ENCODE results near the gene FGF12. TPM values are rescaled to one million over a fixed set of nuclear protein-coding genes. Genes with fewer than 3 reads are reported as not detected.

FGF12 gene
- total RNA-seq, 2 donors from 2014 or later, result 1.5 TPM; not detected in 1

DNA sequence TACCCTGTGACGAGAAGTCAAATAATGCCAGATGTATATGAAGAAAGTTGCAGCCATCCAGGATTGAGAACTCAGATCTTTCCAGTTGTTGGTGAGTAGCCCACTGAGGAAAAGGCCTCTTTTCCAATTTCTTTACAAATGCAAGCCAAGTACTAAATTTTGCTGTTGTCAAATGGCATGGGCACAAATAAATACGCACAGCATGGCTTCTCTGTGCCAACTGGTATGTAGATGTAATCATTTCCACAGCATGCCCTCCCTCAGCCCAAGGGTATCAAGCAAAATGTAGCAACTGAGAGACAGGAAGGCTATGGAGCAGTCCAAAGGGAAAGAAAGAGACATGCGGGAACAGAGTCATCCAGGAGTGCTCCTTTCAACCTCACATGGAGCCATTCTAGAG, 105.4 kb downstream of the FGF12 start:
- Histone ChIP-seq H3K4me1 (ENCODE audit: control insufficient read depth in 1 of 2, low read depth in 2 of 2) (no peaks in the 10 kb centered on the region), H3K36me3 (no peaks in the 10 kb centered on the region), H3K4me3 (no peak overlapping the region), H3K27ac (no peak overlapping the region), H3K9me3 (no peaks in the 10 kb centered on the region), H3K27me3 (replicated peaks; ENCODE audit: insufficient read depth) (no peaks in the 10 kb centered on the region)
- no peak for DNase-seq (ENCODE audit: low spot score)
- TF ChIP-seq, protein P1, sequence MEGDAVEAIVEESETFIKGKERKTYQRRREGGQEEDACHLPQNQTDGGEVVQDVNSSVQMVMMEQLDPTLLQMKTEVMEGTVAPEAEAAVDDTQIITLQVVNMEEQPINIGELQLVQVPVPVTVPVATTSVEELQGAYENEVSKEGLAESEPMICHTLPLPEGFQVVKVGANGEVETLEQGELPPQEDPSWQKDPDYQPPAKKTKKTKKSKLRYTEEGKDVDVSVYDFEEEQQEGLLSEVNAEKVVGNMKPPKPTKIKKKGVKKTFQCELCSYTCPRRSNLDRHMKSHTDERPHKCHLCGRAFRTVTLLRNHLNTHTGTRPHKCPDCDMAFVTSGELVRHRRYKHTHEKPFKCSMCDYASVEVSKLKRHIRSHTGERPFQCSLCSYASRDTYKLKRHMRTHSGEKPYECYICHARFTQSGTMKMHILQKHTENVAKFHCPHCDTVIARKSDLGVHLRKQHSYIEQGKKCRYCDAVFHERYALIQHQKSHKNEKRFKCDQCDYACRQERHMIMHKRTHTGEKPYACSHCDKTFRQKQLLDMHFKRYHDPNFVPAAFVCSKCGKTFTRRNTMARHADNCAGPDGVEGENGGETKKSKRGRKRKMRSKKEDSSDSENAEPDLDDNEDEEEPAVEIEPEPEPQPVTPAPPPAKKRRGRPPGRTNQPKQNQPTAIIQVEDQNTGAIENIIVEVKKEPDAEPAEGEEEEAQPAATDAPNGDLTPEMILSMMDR (IDR thresholded peaks at IDR 0.05), result no peak
- no peak for ATAC-seq (ENCODE audit: insufficient number of reproducible peaks, low FRiP score, low read depth)

DNA sequence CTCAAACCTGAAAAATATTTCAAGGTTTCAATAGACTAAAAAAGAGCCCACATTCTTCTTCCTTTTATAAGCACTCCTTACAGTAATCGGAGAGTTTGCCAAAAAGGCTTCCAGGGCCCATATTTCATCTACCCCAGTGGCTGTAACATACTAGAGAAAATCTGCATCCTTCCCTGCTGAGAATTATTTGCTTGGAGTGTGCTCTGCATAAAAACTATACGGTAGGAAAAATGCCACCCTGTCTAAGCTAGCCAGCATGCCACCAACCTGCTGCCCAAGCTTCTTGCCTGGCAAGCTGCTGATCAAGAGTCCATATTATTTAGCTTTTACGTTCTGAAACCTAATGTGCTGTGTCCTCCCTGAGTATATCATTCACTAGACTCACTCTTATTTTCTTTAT, 107.1 kb downstream of the FGF12 start:
- H3K4me1 ChIP-seq (ENCODE audit: control insufficient read depth in 1 of 2, low read depth in 2 of 2), result no peaks in the 10 kb centered on the region
- ATAC-seq (ENCODE audit: insufficient number of reproducible peaks, low FRiP score, low read depth), result no peak
- no peaks in the 10 kb centered on the region for H3K27me3 ChIP-seq (replicated peaks; ENCODE audit: insufficient read depth)

DNA sequence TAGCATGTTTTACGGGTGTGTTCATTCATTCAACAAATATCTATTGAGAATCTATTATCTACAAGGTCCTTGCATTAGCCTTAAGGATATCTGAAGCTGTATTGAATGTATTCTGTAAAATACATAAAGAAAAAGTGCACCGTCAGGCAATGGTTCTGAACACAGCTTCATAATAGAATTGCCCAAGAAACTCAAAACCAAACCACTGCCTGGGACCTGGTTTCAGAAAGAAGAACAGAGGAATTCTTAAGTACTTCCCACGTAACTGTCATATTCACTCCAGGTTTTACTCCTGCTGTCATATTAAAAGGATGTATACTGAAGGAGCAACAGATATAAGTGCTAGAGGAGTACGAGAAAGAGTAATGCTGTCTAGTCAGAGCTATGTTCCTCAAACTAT, 115.9 kb downstream of the FGF12 start:
- Histone ChIP-seq H3K4me1 (ENCODE audit: control insufficient read depth in 1 of 2, low read depth in 2 of 2) (peaks cover 0 to 8% of the 10 kb centered on the region in 2 donors), H3K36me3 (no peaks in the 10 kb centered on the region), H3K9me3 (no peaks in the 10 kb centered on the region), H3K4me3 (no peak overlapping the region), H3K27ac (no peak overlapping the region), H3K27me3 (replicated peaks; ENCODE audit: insufficient read depth) (no peaks in the 10 kb centered on the region)
- no peak for ATAC-seq (ENCODE audit: insufficient number of reproducible peaks, low FRiP score, low read depth)
- no peak for DNase-seq (ENCODE audit: low spot score)
- TF ChIP-seq, protein P1 (IDR thresholded peaks at IDR 0.05), result no peak

More for the DNA sequence above, 107.1 kb downstream of the FGF12 start:
- TF ChIP-seq, protein P1 (IDR thresholded peaks at IDR 0.05), result no peak
- H3K36me3 ChIP-seq, result no peaks in the 10 kb centered on the region
- H3K4me3 ChIP-seq, result no peak overlapping the region
- DNase-seq (ENCODE audit: low spot score), result no peak
- no peak overlapping the region for H3K27ac ChIP-seq
- H3K9me3 ChIP-seq, result no peaks in the 10 kb centered on the region

DNA sequence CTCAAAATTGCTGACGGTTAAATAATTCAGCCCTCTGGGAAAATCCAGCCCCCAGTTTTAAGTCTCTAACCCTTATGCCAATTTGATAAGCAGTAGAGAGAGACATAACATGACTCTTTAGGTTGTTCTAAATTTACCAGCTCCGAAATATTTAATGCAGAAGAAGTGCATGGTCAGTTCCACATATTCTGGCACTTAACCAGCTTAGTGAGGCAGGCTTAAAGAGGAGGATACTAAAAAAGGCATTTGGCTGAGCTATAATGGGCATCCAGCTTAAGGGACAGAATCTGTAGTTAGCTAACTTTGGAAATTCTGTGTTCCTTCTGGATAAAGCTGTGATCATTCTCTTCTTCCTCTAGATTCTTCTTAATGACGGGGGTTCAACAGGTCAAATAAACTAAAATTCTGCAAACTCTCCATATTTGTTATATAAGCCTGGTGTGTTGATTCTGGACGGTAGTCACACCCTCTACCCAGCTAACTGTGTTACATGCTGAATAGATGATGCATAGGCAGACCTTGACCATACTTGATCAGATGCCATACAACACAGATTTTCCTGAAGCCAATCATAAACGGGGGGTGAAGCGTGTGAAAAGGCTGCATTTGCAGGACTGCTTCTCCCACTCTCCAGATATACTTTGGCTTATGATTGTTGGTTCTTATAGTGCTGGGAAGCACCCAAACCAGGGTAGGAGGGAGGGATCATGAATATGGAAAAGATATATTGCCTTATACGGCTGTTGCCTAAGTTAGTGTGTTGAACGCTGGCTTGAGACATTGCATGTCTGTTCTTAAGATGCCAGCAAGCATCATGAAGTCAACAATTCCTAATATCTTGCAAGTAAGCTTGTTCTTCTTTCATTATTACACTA, 118.4 kb downstream of the FGF12 start:
- TF ChIP-seq, protein P1 (IDR thresholded peaks at IDR 0.05), result no peak

DNA sequence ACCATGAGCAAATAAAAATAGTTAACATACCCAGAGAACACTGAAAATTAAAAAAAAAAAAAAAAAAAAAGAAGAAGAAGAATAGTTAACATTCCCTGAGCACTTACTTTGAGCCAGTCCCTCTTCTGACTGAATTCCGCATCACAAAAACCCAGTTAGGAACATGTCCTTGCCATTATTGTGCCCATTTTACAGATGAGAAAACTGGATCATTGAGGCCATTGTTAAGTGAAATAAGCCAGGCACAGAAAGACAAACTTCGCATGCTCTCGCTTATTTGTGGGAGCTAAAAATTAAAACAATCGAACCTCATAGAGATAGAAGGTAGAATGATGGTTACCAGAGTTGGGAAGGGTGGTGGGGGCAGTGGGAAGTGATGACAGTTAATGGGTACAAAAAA, 119.5 kb downstream of the FGF12 start:
- Histone ChIP-seq H3K27ac (no peak overlapping the region), H3K4me1 (ENCODE audit: control insufficient read depth in 1 of 2, low read depth in 2 of 2) (peaks cover 0 to 8% of the 10 kb centered on the region in 2 donors), H3K36me3 (no peaks in the 10 kb centered on the region), H3K9me3 (no peaks in the 10 kb centered on the region), H3K27me3 (replicated peaks; ENCODE audit: insufficient read depth) (no peaks in the 10 kb centered on the region), H3K4me3 (no peak overlapping the region)
- DNase-seq (ENCODE audit: low spot score), result no peak
- no peak for ATAC-seq (ENCODE audit: insufficient number of reproducible peaks, low FRiP score, low read depth)
- TF ChIP-seq, protein P1 (IDR thresholded peaks at IDR 0.05), result no peak

More for the DNA sequence above, 118.4 kb downstream of the FGF12 start:
- H3K27ac ChIP-seq, result no peak overlapping the region
- ATAC-seq (ENCODE audit: insufficient number of reproducible peaks, low FRiP score, low read depth) (no peak), DNase-seq (ENCODE audit: low spot score) (no peak)
- no peaks in the 10 kb centered on the region for H3K36me3 ChIP-seq
- no peaks in the 10 kb centered on the region for H3K27me3 ChIP-seq (replicated peaks; ENCODE audit: insufficient read depth)
- H3K9me3 ChIP-seq, result no peaks in the 10 kb centered on the region
- H3K4me3 ChIP-seq, result no peak overlapping the region
- peaks cover 0 to 8% of the 10 kb centered on the region in 2 donors for H3K4me1 ChIP-seq (ENCODE audit: control insufficient read depth in 1 of 2, low read depth in 2 of 2)

All from thoracic aorta (tissue), 2 donors.